Mesothelial cell of epicardium (in vitro differentiated cells): Measurements from ENCODE around the gene GBP5. TPM values are rescaled to one million over a fixed set of nuclear protein-coding genes. Genes with fewer than 3 reads are reported as not detected.
"Not testable (repeated sequence)": the region's sequence is repeated elsewhere in the genome, so short reads cannot be mapped to it uniquely, and the experiment has no call there.

Source experiments
- DNase-seq, 2 experiments: peaks; one replicate each; pipeline ENCODE4 v3.0.0; 2021; ENCODE audit warnings: low spot score in 2 of 2; ENCODE audit not compliant: unreplicated experiment in 2 of 2
- H3K27ac Mint-ChIP-seq: 2 replicates; pipeline ENCODE4 v1.8.0; 2021; ENCODE audit warnings: mixed read lengths
- H3K27me3 Mint-ChIP-seq: 2 replicates; pipeline ENCODE4 v1.8.0; 2021; ENCODE audit warnings: low read depth, mixed read lengths
- H3K36me3 Mint-ChIP-seq: 2 replicates; pipeline ENCODE4 v1.8.0; 2021; ENCODE audit warnings: mixed read lengths
- H3K4me1 Mint-ChIP-seq: 2 replicates; pipeline ENCODE4 v1.8.0; 2021; ENCODE audit warnings: mixed read lengths
- H3K4me3 Mint-ChIP-seq: 2 replicates; pipeline ENCODE4 v1.8.0; 2021; ENCODE audit warnings: mild to moderate bottlenecking, moderate library complexity, mixed read lengths
- H3K9me3 Mint-ChIP-seq: 2 replicates; pipeline ENCODE4 v1.8.0; 2021; ENCODE audit warnings: mixed read lengths
- total RNA-seq: library from RNA; stranded (reverse); gene quantifications from 3 replicates; pipeline ENCODE4 v1.2.1, GENCODE V29; 2021
- TF ChIP-seq, protein P1 (sequence below): fragments of 200-600 bp; sonication (generic); IDR thresholded peaks from one replicate; pipeline ENCODE4 v1.5.0; 2021; ENCODE audit warnings: antibody characterized with exemption; ENCODE audit not compliant: unreplicated experiment

Gene GBP5, protein sequence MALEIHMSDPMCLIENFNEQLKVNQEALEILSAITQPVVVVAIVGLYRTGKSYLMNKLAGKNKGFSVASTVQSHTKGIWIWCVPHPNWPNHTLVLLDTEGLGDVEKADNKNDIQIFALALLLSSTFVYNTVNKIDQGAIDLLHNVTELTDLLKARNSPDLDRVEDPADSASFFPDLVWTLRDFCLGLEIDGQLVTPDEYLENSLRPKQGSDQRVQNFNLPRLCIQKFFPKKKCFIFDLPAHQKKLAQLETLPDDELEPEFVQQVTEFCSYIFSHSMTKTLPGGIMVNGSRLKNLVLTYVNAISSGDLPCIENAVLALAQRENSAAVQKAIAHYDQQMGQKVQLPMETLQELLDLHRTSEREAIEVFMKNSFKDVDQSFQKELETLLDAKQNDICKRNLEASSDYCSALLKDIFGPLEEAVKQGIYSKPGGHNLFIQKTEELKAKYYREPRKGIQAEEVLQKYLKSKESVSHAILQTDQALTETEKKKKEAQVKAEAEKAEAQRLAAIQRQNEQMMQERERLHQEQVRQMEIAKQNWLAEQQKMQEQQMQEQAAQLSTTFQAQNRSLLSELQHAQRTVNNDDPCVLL
- not detected in 3 replicates for total RNA-seq

DNA sequence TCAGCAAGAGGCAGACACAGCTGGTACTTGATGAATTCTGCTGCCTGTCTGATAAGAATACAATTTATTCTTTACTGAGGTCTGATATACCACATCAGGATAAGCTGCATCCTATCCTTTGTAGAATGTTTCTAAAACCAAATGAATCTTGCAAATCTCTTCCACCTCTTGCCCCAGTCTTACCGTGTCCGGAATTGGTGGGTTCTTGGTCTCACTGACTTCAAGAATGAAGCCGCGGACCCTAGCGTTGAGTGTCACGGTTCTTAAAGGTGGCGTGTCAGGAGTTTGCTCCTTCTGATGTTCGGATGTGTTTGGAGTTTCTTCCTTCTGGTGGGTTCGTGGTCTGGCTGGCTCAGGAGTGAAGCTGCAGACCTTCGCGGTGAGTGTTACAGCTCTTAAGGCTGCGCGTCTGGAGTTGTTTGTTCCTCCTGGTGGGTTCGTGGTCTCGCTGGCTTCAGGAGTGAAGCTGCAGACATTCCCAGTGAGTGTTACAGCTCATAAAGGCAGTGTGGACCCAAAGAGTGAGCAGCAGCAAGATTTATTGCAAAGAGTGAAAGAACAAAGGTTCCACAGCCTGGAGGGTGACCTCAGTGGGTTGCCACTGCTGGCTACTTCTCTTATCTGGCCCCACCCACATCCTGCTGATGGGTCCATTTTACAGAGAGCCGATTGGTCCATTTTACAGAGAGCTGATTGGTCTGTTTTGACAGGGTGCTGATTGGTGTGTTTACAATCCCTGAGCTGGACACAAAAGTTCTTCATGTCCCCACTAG lies at the start of gene GBP5:
Gene GBP5 (minus strand): TSS at position 592 of the 773 bp plus-strand sequence. CDS start 3,305 bp downstream, outside the sequence.
- not testable (repeated sequence) for H3K4me3 Mint-ChIP-seq, DNase-seq, H3K27me3 Mint-ChIP-seq, H3K9me3 Mint-ChIP-seq, H3K27ac Mint-ChIP-seq, H3K36me3 Mint-ChIP-seq
- peaks cover 10% of the 10 kb centered on the region for H3K4me1 Mint-ChIP-seq

DNA sequence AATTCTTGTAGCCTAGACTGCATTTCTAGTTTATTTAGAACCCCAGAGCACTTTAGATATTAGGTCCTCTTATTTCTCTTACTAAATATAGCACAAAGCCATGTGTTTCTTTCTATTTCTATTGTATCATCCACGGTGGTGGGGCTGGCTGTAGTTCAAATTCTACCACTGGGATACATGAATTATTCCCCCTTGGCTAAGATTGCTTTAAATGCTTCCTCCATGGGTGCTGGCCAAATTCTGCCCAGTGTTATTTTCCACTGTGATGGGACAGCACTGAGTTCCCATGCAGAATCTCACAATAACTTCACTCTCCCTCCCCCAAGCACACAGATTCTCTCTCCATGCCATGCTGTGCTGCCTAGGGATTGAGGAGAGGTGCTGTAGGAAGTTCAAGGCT lies 49.7 kb upstream of the GBP5 start:
- TF ChIP-seq, protein P1, sequence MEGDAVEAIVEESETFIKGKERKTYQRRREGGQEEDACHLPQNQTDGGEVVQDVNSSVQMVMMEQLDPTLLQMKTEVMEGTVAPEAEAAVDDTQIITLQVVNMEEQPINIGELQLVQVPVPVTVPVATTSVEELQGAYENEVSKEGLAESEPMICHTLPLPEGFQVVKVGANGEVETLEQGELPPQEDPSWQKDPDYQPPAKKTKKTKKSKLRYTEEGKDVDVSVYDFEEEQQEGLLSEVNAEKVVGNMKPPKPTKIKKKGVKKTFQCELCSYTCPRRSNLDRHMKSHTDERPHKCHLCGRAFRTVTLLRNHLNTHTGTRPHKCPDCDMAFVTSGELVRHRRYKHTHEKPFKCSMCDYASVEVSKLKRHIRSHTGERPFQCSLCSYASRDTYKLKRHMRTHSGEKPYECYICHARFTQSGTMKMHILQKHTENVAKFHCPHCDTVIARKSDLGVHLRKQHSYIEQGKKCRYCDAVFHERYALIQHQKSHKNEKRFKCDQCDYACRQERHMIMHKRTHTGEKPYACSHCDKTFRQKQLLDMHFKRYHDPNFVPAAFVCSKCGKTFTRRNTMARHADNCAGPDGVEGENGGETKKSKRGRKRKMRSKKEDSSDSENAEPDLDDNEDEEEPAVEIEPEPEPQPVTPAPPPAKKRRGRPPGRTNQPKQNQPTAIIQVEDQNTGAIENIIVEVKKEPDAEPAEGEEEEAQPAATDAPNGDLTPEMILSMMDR: no peak
- no peak for DNase-seq
- H3K27ac Mint-ChIP-seq: no peak overlapping the region
- H3K4me1 Mint-ChIP-seq: no peaks in the 10 kb centered on the region
- H3K4me3 Mint-ChIP-seq: no peak overlapping the region
- no peaks in the 10 kb centered on the region for H3K36me3 Mint-ChIP-seq
- peaks cover 6% of the 10 kb centered on the region for H3K27me3 Mint-ChIP-seq
- H3K9me3 Mint-ChIP-seq: peaks cover 71% of the 10 kb centered on the region

DNA sequence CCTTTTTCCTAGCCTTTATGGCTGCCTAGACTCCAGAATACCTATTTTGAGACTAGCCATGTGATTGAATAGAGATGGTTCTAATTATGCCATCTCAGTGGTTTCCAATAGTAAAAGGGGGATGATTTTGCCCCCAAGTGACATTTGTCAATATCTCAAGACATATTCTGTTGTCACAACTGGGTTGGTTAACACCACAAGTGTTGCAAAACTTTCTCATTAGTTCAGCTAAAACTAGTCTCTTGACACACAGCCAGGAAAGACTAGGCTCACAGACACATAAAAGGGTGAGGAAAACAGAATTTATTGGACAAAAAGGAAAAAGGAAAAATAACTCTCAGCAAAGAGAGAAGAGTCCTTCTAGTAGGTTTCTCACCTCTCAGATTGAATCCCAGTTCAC lies 39.9 kb upstream of the GBP5 start:
- Mint-ChIP-seq H3K4me1 (peaks cover 4% of the 10 kb centered on the region), H3K4me3 (no peak overlapping the region), H3K27me3 (no peaks in the 10 kb centered on the region), H3K9me3 (peaks cover 12% of the 10 kb centered on the region), H3K27ac (no peak overlapping the region), H3K36me3 (no peaks in the 10 kb centered on the region)
- no peak for DNase-seq
- TF ChIP-seq, protein P1: no peak

DNA sequence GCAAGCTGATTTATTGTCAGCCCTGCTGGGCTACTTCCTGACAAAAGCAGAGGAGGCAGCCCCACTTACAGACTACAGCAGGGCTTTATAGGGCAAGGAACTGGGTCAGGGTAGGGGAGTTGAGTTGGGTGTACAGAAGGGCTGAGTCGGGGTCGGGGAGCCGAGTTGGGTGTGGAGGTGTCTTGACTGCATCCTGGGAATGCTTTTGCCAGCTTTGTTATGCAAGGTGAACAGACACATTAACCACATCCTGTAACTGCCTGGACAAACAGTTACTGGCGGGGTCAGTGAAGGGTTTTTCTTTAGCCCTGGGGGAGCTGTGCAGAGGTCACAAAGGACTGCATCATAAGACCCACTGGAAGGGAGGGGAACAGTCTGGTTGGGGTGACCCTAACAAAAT lies 39.1 kb upstream of the GBP5 start:
- TF ChIP-seq, protein P1: no peak
- Mint-ChIP-seq H3K36me3 (no peaks in the 10 kb centered on the region), H3K27ac (no peak overlapping the region), H3K4me3 (no peak overlapping the region), H3K9me3 (peaks cover 5% of the 10 kb centered on the region), H3K27me3 (no peaks in the 10 kb centered on the region), H3K4me1 (peaks cover 4% of the 10 kb centered on the region)
- no peak for DNase-seq

DNA sequence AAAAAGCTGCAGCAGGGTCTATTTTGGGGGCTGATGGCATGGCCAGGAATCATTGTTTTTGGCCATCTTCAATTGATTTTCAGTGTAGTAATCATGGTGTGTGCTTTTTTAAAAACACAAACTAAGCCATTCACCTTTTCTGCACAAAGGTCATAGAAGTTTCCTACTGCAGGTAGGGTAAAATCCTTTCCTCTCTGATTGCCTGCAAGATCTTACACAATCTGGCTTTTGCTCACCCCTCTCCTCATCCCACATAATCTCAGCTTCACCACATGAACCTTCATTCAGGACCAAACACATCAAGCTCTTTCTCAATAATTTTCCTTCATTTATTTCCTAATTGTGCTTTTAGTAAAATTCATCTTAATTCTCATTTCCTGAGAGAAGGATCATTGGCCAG lies 38.3 kb upstream of the GBP5 start:
- H3K9me3 Mint-ChIP-seq: peaks cover 5% of the 10 kb centered on the region
- no peak for DNase-seq
- TF ChIP-seq, protein P1: no peak
- H3K4me1 Mint-ChIP-seq: peaks cover 4% of the 10 kb centered on the region
- H3K36me3 Mint-ChIP-seq: no peaks in the 10 kb centered on the region
- no peak overlapping the region for H3K27ac Mint-ChIP-seq
- H3K4me3 Mint-ChIP-seq: no peak overlapping the region
- no peaks in the 10 kb centered on the region for H3K27me3 Mint-ChIP-seq

DNA sequence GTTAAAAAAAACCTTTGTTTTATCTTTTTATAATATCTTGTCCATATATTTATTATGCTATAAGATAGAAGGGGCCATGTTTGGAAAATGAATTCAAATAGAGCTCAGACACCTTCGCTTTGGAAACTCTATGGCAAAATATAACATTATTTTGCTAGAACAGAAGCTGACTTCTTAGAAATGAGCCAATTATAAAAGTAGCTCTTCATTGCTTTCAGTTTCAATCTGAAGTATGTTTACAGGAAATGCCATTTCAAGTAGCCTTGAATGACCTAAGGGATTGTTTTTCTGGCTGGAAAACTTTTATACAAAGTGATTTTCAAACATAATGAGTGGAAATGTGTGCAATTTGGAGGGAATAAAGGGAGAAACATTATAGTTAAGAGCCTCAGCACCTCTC lies 37.8 kb upstream of the GBP5 start:
- no peaks in the 10 kb centered on the region for H3K36me3 Mint-ChIP-seq
- no peak overlapping the region for H3K27ac Mint-ChIP-seq
- H3K4me1 Mint-ChIP-seq: peaks cover 4% of the 10 kb centered on the region
- H3K9me3 Mint-ChIP-seq: peaks cover 5% of the 10 kb centered on the region
- H3K27me3 Mint-ChIP-seq: no peaks in the 10 kb centered on the region
- no peak for DNase-seq
- TF ChIP-seq, protein P1: no peak
- no peak overlapping the region for H3K4me3 Mint-ChIP-seq
